Neural progenitor cell (in vitro differentiated cells): ENCODE measurements around the gene KRTAP3-2. TPM values are rescaled to one million over a fixed set of nuclear protein-coding genes. Genes with fewer than 3 reads are reported as not detected.

Experiments used
- DNase-seq: peaks from one replicate; pipeline ENCODE4 v3.0.0-alpha.2; 2016; ENCODE audit warnings: low spot score
- H2AFZ ChIP-seq: fragments of 200-600 bp; sonication (generic); replicated peaks from 2 replicates; pipeline ENCODE4 v1.6.1; 2016; ENCODE audit warnings: antibody characterized with exemption
- H3F3A ChIP-seq: fragments of 200-600 bp; sonication (generic); 2 replicates; pipeline ENCODE4 v1.6.1; 2016; ENCODE audit warnings: antibody characterized with exemption, low read depth
- H3K27ac ChIP-seq: fragments of 200-600 bp; sonication (generic); 2 replicates; pipeline ENCODE4 v1.5.1; 2016; ENCODE audit warnings: mild to moderate bottlenecking
- H3K27me3 ChIP-seq: fragments of 200-600 bp; sonication (generic); 2 replicates; pipeline ENCODE4 v1.6.1; 2016; ENCODE audit warnings: mild to moderate bottlenecking, moderate library complexity
- H3K36me3 ChIP-seq: fragments of 200-600 bp; sonication (generic); 2 replicates; pipeline ENCODE4 v1.5.1; 2016
- H3K4me1 ChIP-seq: fragments of 200-600 bp; sonication (generic); 2 replicates; pipeline ENCODE4 v1.6.1; 2016; ENCODE audit warnings: mixed run types
- H3K4me2 ChIP-seq: fragments of 200-600 bp; sonication (generic); 2 replicates; pipeline ENCODE4 v1.6.1; 2016
- H3K4me3 ChIP-seq: fragments of 200-600 bp; sonication (generic); 2 replicates; pipeline ENCODE4 v1.5.1; 2016
- H3K79me2 ChIP-seq: fragments of 200-600 bp; sonication (generic); 2 replicates; pipeline ENCODE4 v1.6.1; 2016; ENCODE audit warnings: low read depth
- H3K9ac ChIP-seq: fragments of 200-600 bp; sonication (generic); 2 replicates; pipeline ENCODE4 v1.6.1; 2016
- H3K9me3 ChIP-seq: fragments of 200-600 bp; sonication (generic); 2 replicates; pipeline ENCODE4 v1.5.1; 2016; ENCODE audit warnings: low read depth
- H4K20me1 ChIP-seq: fragments of 200-600 bp; sonication (generic); 2 replicates; pipeline ENCODE4 v1.6.1; 2016; ENCODE audit warnings: low read depth
- H3K27ac Mint-ChIP-seq: 3 replicates; pipeline ENCODE4 v1.8.0; 2021; ENCODE audit warnings: mixed read lengths
- H3K27me3 Mint-ChIP-seq: 2 replicates; pipeline ENCODE4 v1.8.0; 2022; ENCODE audit warnings: low read depth, mild to moderate bottlenecking, inconsistent platforms, moderate library complexity, mixed read lengths; ENCODE audit not compliant: insufficient read depth
- H3K36me3 Mint-ChIP-seq: 3 replicates; pipeline ENCODE4 v1.8.0; 2021; ENCODE audit warnings: mixed read lengths
- H3K4me1 Mint-ChIP-seq: 3 replicates; pipeline ENCODE4 v1.8.0; 2021; ENCODE audit warnings: mixed read lengths
- H3K4me3 Mint-ChIP-seq: 3 replicates; pipeline ENCODE4 v1.8.0; 2021; ENCODE audit warnings: mild to moderate bottlenecking, moderate library complexity, mixed read lengths
- H3K9me3 Mint-ChIP-seq: 3 replicates; pipeline ENCODE4 v1.8.0; 2020; ENCODE audit warnings: mixed read lengths
- EZH2 ChIP-seq: fragments of 200-600 bp; sonication (generic); IDR thresholded peaks from 2 replicates; pipeline ENCODE4 v1.6.1; 2017; ENCODE audit warnings: antibody characterized with exemption, mild to moderate bottlenecking, moderate library complexity
- EZH2phosphoT487 ChIP-seq: fragments of 200-600 bp; sonication (generic); IDR thresholded peaks from 2 replicates; pipeline ENCODE4 v1.6.1; 2017; ENCODE audit warnings: antibody characterized with exemption
- total RNA-seq: library from RNA; depleted of rRNA; stranded (reverse); fragments of >200 nt; gene quantifications from 2 replicates; pipeline ENCODE4 v1.2.3, GENCODE V29; 2015; ENCODE audit warnings: low replicate concordance
- TF ChIP-seq, protein P1 (sequence below): fragments of 200-600 bp; sonication (generic); IDR thresholded peaks from 2 replicates; pipeline ENCODE4 v1.5.1; 2017; ENCODE audit warnings: antibody characterized with exemption, mild to moderate bottlenecking

KRTAP3-2 gene
- total RNA-seq, 1 donor from 2014 or later, result not detected

- Histone ChIP-seq H3K79me2 (no peaks in the 10 kb centered on the region), H3K9me3 (no peaks in the 10 kb centered on the region), H3K4me3 (no peak overlapping the region), H3K9ac (no peak overlapping the region), H3K36me3 (no peaks in the 10 kb centered on the region), H4K20me1 (no peaks in the 10 kb centered on the region), H3K4me1 (peaks cover 17% of the 10 kb centered on the region), H3K27me3 (no peaks in the 10 kb centered on the region), H3K4me2 (no peak overlapping the region), H2AFZ (no peak overlapping the region), H3K27ac (no peak overlapping the region), H3F3A (peaks cover 8% of the 10 kb centered on the region)
- H3K27me3 Mint-ChIP-seq, result no peaks in the 10 kb centered on the region
- peaks cover 9% of the 10 kb centered on the region for H3K4me1 Mint-ChIP-seq
- H3K9me3 Mint-ChIP-seq, result no peaks in the 10 kb centered on the region
- H3K4me3 Mint-ChIP-seq, result no peak overlapping the region
- DNase-seq, result no peak
- H3K27ac Mint-ChIP-seq, result no peak overlapping the region
- TF ChIP-seq, protein P1, sequence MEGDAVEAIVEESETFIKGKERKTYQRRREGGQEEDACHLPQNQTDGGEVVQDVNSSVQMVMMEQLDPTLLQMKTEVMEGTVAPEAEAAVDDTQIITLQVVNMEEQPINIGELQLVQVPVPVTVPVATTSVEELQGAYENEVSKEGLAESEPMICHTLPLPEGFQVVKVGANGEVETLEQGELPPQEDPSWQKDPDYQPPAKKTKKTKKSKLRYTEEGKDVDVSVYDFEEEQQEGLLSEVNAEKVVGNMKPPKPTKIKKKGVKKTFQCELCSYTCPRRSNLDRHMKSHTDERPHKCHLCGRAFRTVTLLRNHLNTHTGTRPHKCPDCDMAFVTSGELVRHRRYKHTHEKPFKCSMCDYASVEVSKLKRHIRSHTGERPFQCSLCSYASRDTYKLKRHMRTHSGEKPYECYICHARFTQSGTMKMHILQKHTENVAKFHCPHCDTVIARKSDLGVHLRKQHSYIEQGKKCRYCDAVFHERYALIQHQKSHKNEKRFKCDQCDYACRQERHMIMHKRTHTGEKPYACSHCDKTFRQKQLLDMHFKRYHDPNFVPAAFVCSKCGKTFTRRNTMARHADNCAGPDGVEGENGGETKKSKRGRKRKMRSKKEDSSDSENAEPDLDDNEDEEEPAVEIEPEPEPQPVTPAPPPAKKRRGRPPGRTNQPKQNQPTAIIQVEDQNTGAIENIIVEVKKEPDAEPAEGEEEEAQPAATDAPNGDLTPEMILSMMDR, result no peak
- TF ChIP-seq EZH2phosphoT487 (no peak), EZH2 (no peak)
- no peaks in the 10 kb centered on the region for H3K36me3 Mint-ChIP-seq
Measured at GRCh38 chr17:40952661-40953060, 47.0 kb downstream of the KRTAP3-2 start.

GRCh38 chr17:40952154-40952553 is 47.6 kb downstream of the KRTAP3-2 start:
- Histone ChIP-seq H3K9ac (no peak overlapping the region), H3K4me2 (no peak overlapping the region), H3K27me3 (no peaks in the 10 kb centered on the region), H3K79me2 (no peaks in the 10 kb centered on the region), H3K4me1 (peaks cover 17% of the 10 kb centered on the region), H3F3A (peaks cover 8% of the 10 kb centered on the region), H4K20me1 (no peaks in the 10 kb centered on the region), H3K9me3 (no peaks in the 10 kb centered on the region), H3K4me3 (no peak overlapping the region), H3K27ac (no peak overlapping the region), H3K36me3 (no peaks in the 10 kb centered on the region), H2AFZ (no peak overlapping the region)
- Mint-ChIP-seq H3K27ac (no peak overlapping the region), H3K4me3 (no peak overlapping the region), H3K4me1 (peaks cover 9% of the 10 kb centered on the region), H3K27me3 (no peaks in the 10 kb centered on the region), H3K36me3 (no peaks in the 10 kb centered on the region), H3K9me3 (no peaks in the 10 kb centered on the region)
- TF ChIP-seq, protein P1, result no peak
- no peak for TF ChIP-seq EZH2
- no peak for DNase-seq

DNA sequence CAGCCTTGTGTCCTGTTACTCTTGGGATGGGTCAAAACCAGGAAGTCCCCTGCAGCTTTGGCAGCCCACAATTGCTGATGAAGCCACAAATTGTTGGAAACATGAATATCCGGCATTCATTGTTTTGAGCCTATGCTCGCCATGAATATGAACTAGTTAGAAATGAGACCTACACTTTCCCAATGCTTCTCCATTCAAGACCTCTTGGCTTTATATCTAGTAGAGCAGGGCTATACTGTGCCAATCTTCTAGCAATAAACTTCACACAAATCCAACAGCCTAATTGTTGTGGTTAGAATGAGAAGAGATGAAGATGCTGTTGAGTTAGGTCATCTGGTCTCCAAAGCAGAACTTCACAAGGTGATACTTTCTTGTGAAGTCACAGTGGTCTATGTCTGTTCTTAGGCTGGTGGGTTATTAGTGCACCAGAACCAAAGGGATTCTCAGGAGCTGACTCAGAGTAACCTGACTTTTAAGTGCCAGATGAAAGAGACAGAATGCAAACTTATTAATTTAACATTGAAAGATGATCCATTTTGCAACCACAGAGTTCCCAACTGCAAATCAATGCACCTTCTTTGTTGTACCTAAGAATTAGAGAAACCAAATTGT is 48.6 kb downstream of the KRTAP3-2 start:
- no peaks in the 10 kb centered on the region for H3K36me3 Mint-ChIP-seq

More for the DNA sequence above, 48.6 kb downstream of the KRTAP3-2 start:
- H3K27ac ChIP-seq, result no peak overlapping the region
- no peak overlapping the region for H3K9ac ChIP-seq
- H3K4me3 ChIP-seq, result no peak overlapping the region
- peaks cover 21% of the 10 kb centered on the region for H3K4me1 ChIP-seq
- peaks cover 9% of the 10 kb centered on the region for H3K4me1 Mint-ChIP-seq
- no peak overlapping the region for H3K4me3 Mint-ChIP-seq
- no peaks in the 10 kb centered on the region for H3K27me3 ChIP-seq
- no peak overlapping the region for H3K4me2 ChIP-seq
- H3K79me2 ChIP-seq, result no peaks in the 10 kb centered on the region
- H3K36me3 ChIP-seq, result no peaks in the 10 kb centered on the region
- no peak overlapping the region for H3K27ac Mint-ChIP-seq
- no peaks in the 10 kb centered on the region for H3K27me3 Mint-ChIP-seq
- no peak overlapping the region for H2AFZ ChIP-seq
- no peak for DNase-seq
- H3K9me3 ChIP-seq, result no peaks in the 10 kb centered on the region
- TF ChIP-seq EZH2, result no peak
- TF ChIP-seq, protein P1, result no peak
- no peak for TF ChIP-seq EZH2phosphoT487
- H3F3A ChIP-seq, result peaks cover 8% of the 10 kb centered on the region
- no peaks in the 10 kb centered on the region for H4K20me1 ChIP-seq
- H3K9me3 Mint-ChIP-seq, result no peaks in the 10 kb centered on the region
